ELR (cell line): ENCODE measurements around the gene FNDC3A.
"Not testable (repeated sequence)": the region's sequence is repeated elsewhere in the genome, so short reads cannot be mapped to it uniquely, and the experiment has no call there.

Experiments used
- DNase-seq: peaks from one replicate; pipeline ENCODE4 v3.0.0-alpha.2; 2015; ENCODE audit warnings: low read depth

Gene FNDC3A

DNA sequence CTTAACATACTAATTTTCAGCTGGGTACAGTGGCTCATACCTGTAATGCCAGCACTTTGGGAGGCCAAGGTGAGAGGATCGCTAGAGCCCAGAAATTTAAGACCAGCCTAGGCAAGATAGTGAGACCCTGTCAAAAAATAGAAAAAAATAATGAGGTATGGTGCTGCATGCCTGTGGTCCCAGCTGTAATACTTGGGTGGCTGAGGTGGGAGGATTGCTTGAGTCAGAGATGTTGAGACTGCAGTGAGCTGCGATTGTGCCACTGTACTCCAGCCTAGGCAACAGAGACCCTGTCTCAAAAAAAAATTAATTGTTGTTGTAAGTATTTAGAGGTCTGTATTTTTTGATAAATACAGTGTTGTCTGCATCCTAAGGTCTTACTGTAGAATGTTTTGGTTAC is 66.8 kb downstream of the FNDC3A start:
- peak; percentile 24 for DNase-seq

DNA sequence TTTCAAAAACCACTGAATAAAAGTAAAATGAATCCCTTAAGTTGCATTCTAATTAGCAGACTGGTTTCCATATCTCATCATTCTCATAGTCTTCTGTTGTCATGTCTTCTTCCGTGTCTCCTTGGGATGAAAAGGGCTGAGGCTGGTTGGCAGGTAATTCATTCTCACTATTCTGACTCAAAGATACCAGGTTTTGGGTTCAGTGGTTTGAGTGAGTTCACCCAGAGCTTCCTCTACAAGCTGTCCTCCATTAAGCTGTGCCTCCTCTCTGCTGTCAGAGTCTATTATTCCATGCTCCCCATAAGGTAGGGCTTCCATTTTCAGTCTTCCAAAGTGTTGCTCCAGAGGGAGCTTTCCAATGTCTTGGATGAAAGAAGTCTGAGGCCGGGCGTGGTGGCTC is 68.3 kb downstream of the FNDC3A start:
- DNase-seq, result no peak

DNA sequence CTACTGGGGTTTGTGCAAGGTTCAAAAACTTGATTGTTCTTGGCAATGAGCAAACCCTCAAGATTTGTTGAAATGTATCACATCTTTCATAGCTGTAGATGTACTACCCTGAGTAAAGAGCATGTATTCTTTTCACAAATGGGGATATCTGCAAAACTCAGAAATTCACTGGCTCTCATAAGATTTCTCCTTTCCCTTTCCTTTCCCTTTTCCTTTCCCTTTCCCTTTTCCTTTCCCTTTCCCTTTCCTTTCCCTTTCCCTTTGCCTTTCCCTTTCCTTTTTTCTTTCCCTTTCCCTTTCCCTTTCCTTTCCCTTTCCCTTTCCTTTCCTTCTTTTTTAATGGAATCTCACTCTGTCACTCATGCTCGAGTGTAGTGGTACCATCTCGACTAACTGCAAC is 69.1 kb downstream of the FNDC3A start:
- DNase-seq, result peak; percentile 20

DNA sequence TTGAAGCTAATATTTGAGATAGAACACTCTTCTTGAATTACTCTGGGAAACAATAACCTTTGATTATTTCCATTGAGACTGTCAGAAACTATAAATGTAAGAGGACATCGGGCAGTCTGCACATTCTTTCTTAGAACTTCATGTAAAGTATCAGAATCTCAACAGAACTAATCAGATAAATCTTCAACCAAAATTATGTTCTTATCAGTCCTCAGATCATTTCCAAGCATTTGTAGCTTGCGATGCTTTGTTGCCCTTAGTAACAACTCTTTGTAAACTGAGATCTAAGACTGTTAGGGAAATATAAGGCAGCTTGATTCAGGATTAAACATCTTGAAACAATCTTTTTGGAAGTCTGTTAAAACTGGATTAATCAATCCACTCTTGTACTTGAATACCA is 70.3 kb downstream of the FNDC3A start:
- DNase-seq, result no peak

DNA sequence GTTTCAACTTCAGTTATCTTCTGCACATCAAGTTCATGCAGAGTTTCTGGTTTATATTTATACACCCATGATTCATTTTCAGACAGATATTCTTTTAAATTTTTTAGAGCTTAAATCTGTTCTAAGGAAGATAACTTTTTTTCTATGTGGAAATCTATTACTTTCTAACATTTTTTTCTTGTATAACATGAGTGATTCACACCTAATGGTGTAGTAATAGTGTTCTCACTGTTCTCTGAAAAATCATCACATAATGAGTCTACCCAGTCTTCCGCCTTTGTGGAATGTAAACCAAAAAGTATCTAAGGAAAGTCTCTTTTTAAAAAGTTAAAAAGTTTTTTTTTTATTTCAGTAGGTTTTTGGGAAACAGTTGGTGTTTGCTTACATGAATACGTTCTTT is 70.8 kb downstream of the FNDC3A start:
- no peak for DNase-seq

DNA sequence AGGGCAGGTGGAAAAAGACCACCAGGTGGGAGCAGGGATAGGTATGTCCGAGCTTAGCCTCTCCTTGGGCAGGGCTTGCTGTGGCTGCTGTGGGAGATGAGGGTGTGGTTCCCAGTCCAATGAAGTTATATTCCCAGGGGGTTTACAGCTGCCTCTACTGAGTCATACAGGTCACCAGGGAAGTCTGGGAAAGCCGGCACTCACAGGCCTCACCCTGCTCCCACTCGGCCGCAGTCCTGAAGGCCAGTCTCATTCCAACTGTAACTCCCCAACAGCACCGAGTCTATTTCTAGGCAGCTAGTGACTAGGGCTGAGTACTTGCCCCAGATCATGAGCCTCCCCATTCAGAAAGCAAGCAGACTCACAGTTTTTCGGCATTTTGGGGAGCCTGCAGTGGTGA is 77.1 kb downstream of the FNDC3A start:
- DNase-seq, result peak; percentile 46

DNA sequence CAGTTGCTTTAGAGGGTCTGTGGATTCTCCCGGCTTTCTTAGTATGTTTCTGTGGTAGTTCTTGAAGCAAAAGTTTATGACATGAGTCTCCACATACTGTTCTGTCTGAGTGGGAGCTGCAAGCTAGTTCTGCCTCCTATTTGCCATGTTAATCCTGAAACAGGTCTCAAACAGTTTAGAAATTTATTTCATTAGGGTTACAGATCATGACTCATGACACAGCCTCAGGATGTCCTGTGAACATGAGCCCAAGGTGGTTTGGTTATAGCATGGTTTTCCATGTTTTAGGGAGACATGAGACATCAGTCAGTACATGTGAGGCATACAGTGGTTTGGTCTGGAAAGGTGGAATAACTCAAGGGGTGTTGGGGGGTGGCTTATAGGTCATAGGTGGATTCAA is 77.5 kb downstream of the FNDC3A start:
- peak; percentile 33 for DNase-seq

DNA sequence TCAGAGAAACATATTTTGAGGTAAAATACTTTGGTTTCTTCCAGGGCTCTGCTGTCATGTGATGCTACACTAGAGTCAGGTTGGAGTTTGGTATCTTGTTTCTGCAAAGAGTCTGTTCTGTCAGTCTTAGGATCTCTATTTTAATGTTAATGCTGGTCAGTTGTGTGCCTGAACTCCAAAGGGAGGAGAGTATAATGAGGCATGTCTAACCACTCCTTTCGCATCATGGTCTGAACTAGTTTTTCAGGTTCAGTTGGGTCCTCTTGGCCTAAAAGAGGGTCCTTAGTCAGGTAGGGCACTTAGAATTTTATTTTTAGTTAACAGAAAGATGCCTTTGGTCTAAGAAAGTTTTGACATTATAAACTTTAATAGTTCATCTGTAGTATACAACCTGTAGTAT is 78.2 kb downstream of the FNDC3A start:
- DNase-seq, result no peak

DNA sequence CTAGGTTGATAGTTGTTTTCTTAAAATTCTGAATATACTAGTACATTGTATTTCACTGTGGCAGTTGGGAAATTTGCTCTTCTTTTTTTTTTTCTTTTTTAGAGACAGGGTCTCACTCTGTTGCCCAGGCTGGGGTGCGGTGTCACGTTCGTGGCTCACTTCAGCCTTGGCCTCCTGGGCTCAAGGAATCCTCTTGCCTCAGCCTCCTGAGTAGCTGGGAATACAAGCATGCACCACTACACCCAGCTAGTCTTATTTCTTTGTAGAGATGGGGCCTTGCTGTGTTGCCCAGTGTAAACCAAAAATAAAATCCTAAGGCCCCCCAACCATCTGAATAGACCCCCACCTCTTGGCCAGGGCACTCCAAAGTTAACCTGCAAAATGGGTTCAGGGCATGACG is 79.3 kb downstream of the FNDC3A start:
- DNase-seq, result no peak

DNA sequence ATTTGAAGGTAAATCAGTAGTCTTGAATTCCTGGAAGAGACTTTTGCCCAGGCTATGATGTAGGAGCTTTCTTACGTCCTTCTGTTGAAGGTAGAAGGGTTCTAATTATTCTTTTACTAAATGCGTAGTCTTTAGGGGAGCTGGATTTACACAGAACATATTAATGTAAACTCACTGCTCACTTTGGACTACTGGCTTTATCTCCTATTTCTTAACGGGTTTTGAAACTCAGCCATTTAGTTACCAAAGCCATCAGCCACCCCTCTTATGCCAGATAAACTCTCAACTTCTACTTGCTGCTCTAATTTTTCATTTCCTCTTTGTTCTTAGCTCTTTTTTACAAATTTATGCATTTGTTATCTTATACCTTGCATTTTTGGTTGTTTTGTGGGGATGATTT is 81.5 kb downstream of the FNDC3A start:
- DNase-seq, result no peak

DNA sequence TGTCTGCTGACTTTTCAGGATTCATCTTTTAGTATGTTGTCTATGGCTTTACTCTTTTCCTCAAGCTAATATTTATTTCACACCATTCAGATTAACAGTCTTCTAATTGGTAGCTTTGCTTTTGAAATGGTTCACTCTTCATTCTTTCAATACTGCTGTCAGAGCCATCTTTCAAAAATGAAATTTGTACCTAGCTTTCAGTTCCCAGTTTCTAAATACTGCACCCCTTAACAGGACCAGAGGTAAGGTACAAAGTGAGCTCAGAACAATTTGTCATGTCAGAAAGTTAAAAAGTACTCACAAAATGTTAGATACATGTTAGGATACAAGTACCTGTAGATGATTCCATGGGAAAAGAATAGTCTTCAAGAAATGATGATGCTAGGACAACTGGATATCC is 83.0 kb downstream of the FNDC3A start:
- no peak for DNase-seq

DNA sequence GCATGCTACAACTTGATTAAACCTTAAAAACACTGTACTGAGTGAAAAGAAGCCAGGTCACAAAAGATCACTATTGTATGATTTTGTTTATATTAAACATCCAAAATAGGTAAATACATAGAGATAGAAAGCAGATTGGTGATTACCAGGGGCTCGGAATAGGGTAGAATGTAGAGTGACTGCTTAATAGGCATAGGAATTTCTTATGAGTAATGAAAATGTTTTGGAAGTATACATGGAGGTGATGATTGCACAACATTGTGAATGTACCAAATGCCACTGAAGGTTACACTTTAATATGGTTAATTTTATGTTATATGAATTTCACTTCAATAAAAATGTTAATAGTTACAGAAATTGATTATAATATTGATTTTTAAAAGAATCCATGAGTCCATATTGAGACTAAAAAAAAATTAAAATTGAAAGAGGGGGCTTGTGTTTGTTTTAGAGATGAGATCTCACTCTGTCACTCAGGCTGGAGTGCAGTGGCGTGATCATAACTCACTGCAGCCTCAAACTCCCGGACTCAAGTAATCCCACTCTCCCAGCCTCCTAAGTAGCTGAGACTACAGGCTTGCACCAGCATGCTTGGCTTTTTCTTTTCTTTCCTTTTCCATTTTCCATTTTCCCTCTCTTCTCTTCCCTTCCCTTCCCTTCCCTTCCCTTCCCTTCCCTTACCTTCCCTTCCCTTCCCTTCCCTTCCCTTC is 85.1 kb downstream of the FNDC3A start:
- DNase-seq, result peak; percentile 78

DNA sequence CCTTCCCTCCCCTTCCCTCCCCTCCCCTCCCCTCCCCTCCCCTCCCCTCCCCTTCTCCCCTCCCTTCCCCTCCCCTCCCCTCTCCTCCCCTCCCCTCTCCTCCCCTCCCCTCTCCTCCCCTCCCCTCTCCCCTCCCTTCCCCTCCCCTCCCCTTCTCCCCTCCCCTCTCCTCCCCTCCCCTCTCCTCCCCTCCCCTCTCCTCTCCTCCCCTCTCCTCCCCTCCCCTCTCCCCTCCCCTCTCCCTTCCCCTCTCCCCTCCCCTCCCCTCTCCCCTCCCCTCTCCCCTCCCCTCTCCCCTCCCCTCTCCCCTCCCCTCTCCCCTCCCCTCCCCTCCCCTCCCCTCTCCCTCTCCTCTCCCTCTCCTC is 85.7 kb downstream of the FNDC3A start:
- not testable (repeated sequence) for DNase-seq

DNA sequence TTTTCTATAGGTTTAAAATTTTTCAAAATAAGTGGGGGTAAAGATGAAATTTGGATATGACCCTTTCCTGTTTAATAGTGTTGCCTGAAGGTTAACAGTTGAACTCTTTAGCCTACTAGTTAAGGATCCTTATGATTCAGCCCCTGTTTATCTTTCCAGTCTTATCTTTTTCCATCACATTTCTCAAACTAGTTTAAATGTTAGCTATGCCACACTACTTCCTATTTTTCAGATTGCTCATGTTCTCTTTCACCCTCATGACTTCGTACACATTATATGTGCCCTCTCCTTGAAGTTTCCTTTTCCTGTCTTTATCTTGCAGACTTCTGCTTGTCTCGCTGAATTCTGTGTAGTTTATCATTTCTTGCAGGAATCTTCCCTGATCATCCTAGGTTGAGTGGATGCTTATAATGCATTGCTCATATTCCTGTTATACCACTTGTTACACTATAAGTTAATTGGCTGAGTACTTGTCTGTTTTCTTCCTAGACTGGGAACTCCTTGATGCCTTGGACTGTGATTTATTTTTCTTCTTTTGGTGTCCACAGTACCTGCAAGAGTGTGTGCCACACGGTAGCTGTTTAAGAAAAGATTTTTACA is 86.7 kb downstream of the FNDC3A start:
- peak; percentile 54 for DNase-seq

DNA sequence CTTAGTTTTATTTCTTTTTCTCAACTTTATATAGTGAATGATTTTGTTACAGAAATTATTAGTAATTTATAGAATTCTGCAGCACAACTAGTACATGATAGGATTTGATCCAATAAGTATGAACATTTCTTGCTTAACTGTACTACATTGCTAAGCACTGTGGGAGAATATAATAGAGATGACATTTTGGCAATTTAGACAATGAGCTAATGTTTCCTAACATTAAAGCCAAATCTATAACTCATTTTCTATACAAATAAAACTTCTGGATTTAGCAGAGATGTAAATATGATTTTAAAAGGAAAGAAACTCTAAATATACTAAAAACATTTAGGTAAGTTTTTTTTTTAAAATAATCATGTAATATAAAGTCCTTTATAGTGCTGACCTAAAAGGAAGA is 87.3 kb downstream of the FNDC3A start:
- DNase-seq, result no peak

DNA sequence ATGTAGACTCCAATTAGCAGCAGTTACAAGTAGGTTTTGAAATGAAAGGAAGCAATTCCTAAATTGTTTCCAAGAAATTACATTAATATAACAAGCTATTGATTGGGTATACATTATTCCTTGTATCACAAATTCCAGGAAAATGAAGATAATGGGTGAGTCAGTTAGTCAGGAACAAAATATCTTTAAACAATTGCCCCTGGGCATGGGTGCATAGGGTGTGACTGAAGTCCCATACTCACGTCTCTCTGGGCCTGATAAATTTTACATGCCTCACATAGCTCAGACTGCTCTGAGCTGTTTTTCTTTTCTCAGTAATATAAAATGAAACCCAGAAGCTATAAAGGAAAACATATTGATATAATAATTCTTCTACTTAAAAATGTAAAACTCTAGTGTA is 87.8 kb downstream of the FNDC3A start:
- DNase-seq, result peak; percentile 78

DNA sequence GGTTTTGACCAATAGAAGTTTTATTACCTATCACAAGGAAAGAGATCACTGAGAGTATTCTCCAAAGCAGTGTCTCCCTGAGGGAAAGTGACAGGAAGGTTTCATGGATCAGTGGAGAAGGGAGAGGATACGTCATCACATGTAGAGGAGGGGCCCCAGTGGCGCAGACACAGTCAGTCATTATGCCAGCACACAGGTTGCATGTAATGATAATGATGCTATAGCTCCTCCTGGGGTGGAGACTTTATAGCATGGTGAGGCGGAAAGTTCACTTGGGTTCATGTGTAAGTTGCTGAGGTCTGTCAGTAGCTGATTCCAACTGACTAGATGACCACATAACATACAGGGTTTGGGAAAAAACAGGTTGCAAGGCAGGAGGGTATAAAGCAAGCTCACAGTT is 88.8 kb downstream of the FNDC3A start:
- no peak for DNase-seq

DNA sequence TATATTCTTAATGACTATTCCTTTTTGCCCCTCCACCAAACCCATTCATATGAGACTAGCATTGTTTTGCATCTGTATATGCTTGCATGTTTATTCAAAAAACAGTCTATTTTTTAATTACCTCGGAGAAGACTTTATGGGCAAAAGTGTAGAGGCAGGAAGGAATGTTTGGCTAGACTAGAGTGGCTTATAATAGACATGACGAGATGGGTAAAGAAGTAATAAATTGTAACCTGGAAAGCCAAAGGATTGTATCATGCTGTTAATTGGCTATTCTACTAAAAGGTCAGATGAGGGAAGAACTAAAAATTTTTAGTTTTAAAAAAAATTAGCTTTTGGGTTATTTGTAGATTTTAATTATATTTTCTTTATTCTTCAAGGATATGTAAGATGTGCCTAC is 91.1 kb downstream of the FNDC3A start:
- DNase-seq, result no peak

DNA sequence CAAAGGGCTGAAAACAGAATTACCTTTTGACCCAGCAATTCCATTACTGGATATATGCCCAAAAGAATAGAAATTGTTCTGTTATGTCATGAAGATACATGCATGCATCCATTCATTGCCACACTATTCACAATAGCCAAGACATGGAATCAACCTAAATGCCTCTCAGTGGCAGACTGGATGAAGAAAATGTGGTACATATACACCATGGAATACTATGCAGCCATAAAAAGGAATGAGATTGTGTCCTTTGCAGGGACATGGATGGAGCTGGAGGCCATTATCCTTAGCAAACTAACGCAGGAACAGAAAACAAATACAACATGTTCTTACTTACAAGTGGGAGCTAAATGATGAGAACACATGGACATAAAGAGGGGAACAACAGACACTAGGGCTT is 92.8 kb downstream of the FNDC3A start:
- not testable (repeated sequence) for DNase-seq

DNA sequence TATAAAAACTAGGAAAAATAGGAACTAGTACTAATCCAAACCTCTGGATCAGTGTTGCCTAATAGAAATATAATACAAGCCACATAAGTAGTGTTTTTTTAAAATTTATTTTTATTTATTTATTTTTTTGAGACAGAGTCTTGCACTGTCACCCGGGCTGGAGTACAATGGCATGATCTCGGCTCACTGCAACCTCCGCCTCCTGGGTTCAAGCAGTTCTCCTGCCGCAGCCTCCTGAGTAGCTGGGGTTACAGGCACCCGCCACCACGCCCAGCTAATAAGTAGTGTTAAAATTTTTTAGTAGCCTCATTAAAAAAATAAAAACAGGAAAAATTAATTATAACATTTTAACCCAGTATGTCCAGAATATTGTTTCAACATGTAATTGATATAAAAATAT is 94.3 kb downstream of the FNDC3A start:
- DNase-seq, result not testable (repeated sequence)

DNA sequence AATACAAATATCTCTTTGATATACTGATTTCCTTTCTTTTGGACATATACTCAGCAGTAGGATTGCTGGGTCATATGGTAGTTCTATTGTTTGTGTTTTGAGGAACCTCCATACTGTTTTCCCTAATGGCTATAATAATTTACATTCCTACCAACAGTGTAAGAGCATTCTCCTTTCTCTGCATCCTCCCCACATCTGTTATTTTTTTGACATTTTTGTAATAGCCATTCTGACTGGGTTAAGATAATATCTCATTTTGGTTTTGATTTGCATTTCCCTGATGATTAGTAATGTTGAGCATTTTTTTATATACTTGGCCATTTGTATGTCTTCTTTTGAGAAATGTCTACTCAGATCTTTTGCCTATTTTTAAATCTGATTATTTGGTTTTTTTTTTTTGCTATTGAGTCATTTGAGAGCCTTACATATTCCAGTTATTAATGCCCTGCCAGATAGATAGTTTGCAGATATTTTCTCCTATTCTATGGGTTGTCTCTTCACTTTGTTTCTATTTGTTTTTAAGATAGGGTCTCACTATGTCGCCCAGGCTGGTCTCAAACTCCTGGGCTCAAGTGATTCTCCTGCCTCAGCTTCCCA is 95.7 kb downstream of the FNDC3A start:
- peak; percentile 26 for DNase-seq

DNA sequence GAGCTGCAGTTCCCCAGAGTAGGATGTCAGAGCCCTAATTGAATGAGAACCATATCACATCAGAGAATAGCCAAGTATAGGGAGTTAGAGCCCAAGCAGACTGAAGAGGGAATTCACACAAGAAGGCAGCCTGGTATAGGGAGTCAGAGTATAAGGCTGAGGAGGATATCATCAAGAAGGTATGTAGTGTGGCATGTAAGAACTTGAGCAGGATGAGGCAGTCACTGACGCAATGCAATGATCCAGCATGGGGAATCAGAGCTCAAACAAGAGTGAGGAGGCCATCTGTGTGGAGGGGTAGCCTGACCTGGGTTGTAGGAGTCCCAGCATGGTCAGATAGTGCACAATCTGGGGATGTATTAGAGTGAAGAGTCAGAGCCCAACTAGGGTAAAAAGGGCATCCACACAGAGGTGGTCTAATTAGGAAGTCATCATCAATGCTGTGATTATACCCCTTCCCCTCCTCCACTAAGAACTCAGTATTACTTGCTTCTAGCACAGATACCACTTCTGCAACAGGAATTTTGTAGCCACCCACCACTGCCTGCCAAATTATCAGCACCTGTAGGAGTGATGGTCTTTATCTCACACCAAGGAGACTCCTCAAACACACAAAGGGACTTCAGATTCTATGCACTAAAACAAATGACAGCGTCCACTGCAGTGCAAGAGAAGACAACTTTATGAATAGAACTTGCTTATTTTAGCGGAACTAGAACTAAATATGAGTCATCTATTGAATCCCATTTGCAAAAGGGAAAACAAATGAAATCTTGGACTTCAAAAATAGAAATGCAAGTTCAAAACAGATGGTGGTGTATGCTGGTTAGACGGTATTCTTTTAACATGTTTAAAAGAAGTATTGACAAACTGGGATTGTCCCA is 107.2 kb downstream of the FNDC3A start:
- DNase-seq, result peak; percentile 87

DNA sequence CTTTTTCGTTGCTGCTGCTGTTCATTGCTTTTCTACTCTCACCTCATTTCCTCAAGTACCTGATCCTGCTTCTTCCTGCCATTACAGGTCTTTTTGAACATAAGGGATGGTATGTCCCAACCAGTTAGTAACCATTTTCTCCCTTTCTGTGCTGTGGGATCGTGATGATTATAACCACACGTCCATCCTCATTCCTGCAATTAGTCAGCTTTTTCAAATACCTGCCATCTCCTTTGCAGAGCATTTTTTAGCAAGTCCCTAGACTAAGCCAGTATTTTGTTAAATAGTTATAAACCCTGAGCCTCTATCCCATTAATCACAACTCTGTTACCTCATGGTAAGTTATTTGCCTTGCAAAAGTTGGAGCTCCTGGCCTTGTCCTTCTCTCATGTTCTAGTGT is 109.2 kb downstream of the FNDC3A start:
- no peak for DNase-seq
